Transverse colon (tissue), 3 donors: ENCODE results near the gene BCAR3.
"Not testable (repeated sequence)": the region's sequence is repeated elsewhere in the genome, so short reads cannot be mapped to it uniquely, and the experiment has no call there.

Experiments used
- EP300 ChIP-seq: sonication (generic); formaldehyde crosslinking; IDR thresholded peaks from one replicate; pipeline ENCODE4 v1.6.1; 2017; ENCODE audit warnings: antibody characterized with exemption, low read depth
- TF ChIP-seq, protein P1 (sequence below), 5 experiments: fragments of 200-600 bp in 3 of 5; fragments of 450-650 bp in 2 of 5; sonication (generic) in 3 of 5; IDR thresholded peaks; 1 replicate in 2 of 5; 2 replicates in 3 of 5; pipeline ENCODE4 v1.5.1; 2016 to 2017; ENCODE audit warnings: antibody characterized with exemption in 5 of 5, inconsistent platforms in 3 of 5, mild to moderate bottlenecking in 2 of 5, moderate library complexity in 1 of 5

GRCh38 chr1:93650159-93650558, 31.5 kb downstream of the BCAR3 start:
- TF ChIP-seq, protein P1, sequence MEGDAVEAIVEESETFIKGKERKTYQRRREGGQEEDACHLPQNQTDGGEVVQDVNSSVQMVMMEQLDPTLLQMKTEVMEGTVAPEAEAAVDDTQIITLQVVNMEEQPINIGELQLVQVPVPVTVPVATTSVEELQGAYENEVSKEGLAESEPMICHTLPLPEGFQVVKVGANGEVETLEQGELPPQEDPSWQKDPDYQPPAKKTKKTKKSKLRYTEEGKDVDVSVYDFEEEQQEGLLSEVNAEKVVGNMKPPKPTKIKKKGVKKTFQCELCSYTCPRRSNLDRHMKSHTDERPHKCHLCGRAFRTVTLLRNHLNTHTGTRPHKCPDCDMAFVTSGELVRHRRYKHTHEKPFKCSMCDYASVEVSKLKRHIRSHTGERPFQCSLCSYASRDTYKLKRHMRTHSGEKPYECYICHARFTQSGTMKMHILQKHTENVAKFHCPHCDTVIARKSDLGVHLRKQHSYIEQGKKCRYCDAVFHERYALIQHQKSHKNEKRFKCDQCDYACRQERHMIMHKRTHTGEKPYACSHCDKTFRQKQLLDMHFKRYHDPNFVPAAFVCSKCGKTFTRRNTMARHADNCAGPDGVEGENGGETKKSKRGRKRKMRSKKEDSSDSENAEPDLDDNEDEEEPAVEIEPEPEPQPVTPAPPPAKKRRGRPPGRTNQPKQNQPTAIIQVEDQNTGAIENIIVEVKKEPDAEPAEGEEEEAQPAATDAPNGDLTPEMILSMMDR (IDR thresholded peaks at IDR 0.05), result not testable (repeated sequence)
- not testable (repeated sequence) for TF ChIP-seq EP300
